Measurements from ENCODE around the gene C5orf15. TPM values are rescaled to one million over a fixed set of nuclear protein-coding genes. Genes with fewer than 3 reads are reported as not detected.

The C5orf15 gene
- total RNA-seq, 1 donor from 2014 or later, result 31.1 TPM

GRCh38 chr5:133934311-133934710 lies 34.1 kb downstream of the C5orf15 start:
- intact Hi-C loops (cut with DNase I), result no loop called here
- Histone ChIP-seq H3K4me1 (peaks cover 15% of the 10 kb centered on the region), H3K27me3 (ENCODE audit: low read depth) (no peaks in the 10 kb centered on the region), H3K9me3 (no peaks in the 10 kb centered on the region), H3K4me3 (no peak overlapping the region), H3K27ac (no peak overlapping the region), H3K36me3 (no peaks in the 10 kb centered on the region)
- no peak for TF ChIP-seq CTCF (IDR thresholded peaks at IDR 0.05)
- DNase-seq (no peak), ATAC-seq (no peak)

- Histone ChIP-seq H3K9me3 (no peaks in the 10 kb centered on the region), H3K27me3 (ENCODE audit: low read depth) (no peaks in the 10 kb centered on the region), H3K4me1 (peaks cover 15% of the 10 kb centered on the region), H3K36me3 (no peaks in the 10 kb centered on the region), H3K27ac (no peak overlapping the region), H3K4me3 (no peak overlapping the region)
- intact Hi-C loops (cut with DNase I), result no loop called here
- ATAC-seq, result peak in 1 of 2 donors; percentile 4
- DNase-seq, result no peak
- no peak for TF ChIP-seq CTCF (IDR thresholded peaks at IDR 0.05)
These were observed 34.6 kb downstream of the C5orf15 start for GRCh38 chr5:133933670-133934295.

GRCh38 chr5:133933169-133933509 lies 35.3 kb downstream of the C5orf15 start:
- Histone ChIP-seq H3K36me3 (no peaks in the 10 kb centered on the region), H3K27ac (no peak overlapping the region), H3K4me3 (no peak overlapping the region), H3K9me3 (no peaks in the 10 kb centered on the region), H3K4me1 (peaks cover 15% of the 10 kb centered on the region), H3K27me3 (ENCODE audit: low read depth) (no peaks in the 10 kb centered on the region)
- intact Hi-C loops (cut with DNase I), result no loop called here
- DNase-seq, result no peak
- TF ChIP-seq CTCF (IDR thresholded peaks at IDR 0.05), result no peak
- no peak for ATAC-seq

GRCh38 chr5:133932441-133933168 lies 35.8 kb downstream of the C5orf15 start:
- Histone ChIP-seq H3K36me3 (no peaks in the 10 kb centered on the region), H3K27ac (no peak overlapping the region), H3K27me3 (ENCODE audit: low read depth) (no peaks in the 10 kb centered on the region), H3K9me3 (no peaks in the 10 kb centered on the region), H3K4me3 (no peak overlapping the region), H3K4me1 (peaks cover 15% of the 10 kb centered on the region)
- DNase-seq (no peak), ATAC-seq (peak; percentile 29 to 48)
- TF ChIP-seq CTCF (IDR thresholded peaks at IDR 0.05), result no peak
- intact Hi-C loops (cut with DNase I), result no loop called here

- intact Hi-C loops (cut with DNase I), result no loop called here
- H3K9me3 ChIP-seq, result no peaks in the 10 kb centered on the region
- ATAC-seq (no peak), DNase-seq (no peak)
- H3K27ac ChIP-seq, result no peak overlapping the region
- H3K27me3 ChIP-seq (ENCODE audit: low read depth), result no peaks in the 10 kb centered on the region
- no peaks in the 10 kb centered on the region for H3K36me3 ChIP-seq
- peaks cover 15% of the 10 kb centered on the region for H3K4me1 ChIP-seq
- H3K4me3 ChIP-seq, result no peak overlapping the region
- no peak for TF ChIP-seq CTCF (IDR thresholded peaks at IDR 0.05)
These were observed 36.9 kb downstream of the C5orf15 start for GRCh38 chr5:133931546-133931945.

Data from lower lobe of right lung (tissue), 2 donors.